ENCODE data around the gene NACC1.

The NACC1 gene

GRCh38 chr19:13089857-13090507, 28.1 kb upstream of the NACC1 start:
- peaks cover 9% of the 10 kb centered on the region for H3K4me1 ChIP-seq (ENCODE audit: control insufficient read depth, insufficient read depth, low read length)
- no peaks in the 10 kb centered on the region for H3K9me3 ChIP-seq (ENCODE audit: control insufficient read depth, insufficient read depth, low read length)
- H3K27me3 ChIP-seq (ENCODE audit: control insufficient read depth, insufficient read depth, low read length), result peaks cover 31% of the 10 kb centered on the region
- no peak overlapping the region for H3K4me3 ChIP-seq (ENCODE audit: low read depth, low read length)
- no peak overlapping the region for H3K9ac ChIP-seq (ENCODE audit: low read depth, low read length)
- H3K36me3 ChIP-seq (ENCODE audit: control insufficient read depth, insufficient read depth, low read length), result no peaks in the 10 kb centered on the region

- Histone ChIP-seq H3K4me1 (ENCODE audit: control insufficient read depth, insufficient read depth, low read length) (peaks cover 9% of the 10 kb centered on the region), H3K9ac (ENCODE audit: low read depth, low read length) (no peak overlapping the region), H3K36me3 (ENCODE audit: control insufficient read depth, insufficient read depth, low read length) (no peaks in the 10 kb centered on the region), H3K27me3 (ENCODE audit: control insufficient read depth, insufficient read depth, low read length) (peaks cover 31% of the 10 kb centered on the region), H3K4me3 (ENCODE audit: low read depth, low read length) (no peak overlapping the region), H3K9me3 (ENCODE audit: control insufficient read depth, insufficient read depth, low read length) (no peaks in the 10 kb centered on the region)
These were observed 27.4 kb upstream of the NACC1 start for GRCh38 chr19:13090511-13091231.

- H3K9ac ChIP-seq (ENCODE audit: low read depth, low read length), result no peak overlapping the region
- H3K27me3 ChIP-seq (ENCODE audit: control insufficient read depth, insufficient read depth, low read length), result peaks cover 30% of the 10 kb centered on the region
- H3K4me3 ChIP-seq (ENCODE audit: low read depth, low read length), result peak overlapping the region; percentile 30
- no peaks in the 10 kb centered on the region for H3K36me3 ChIP-seq (ENCODE audit: control insufficient read depth, insufficient read depth, low read length)
- H3K4me1 ChIP-seq (ENCODE audit: control insufficient read depth, insufficient read depth, low read length), result peaks cover 9% of the 10 kb centered on the region
- H3K9me3 ChIP-seq (ENCODE audit: control insufficient read depth, insufficient read depth, low read length), result no peaks in the 10 kb centered on the region
These were observed 26.5 kb upstream of the NACC1 start for GRCh38 chr19:13091400-13092157.

GRCh38 chr19:13092158-13092543, 25.9 kb upstream of the NACC1 start:
- no peaks in the 10 kb centered on the region for H3K36me3 ChIP-seq (ENCODE audit: control insufficient read depth, insufficient read depth, low read length)
- no peaks in the 10 kb centered on the region for H3K9me3 ChIP-seq (ENCODE audit: control insufficient read depth, insufficient read depth, low read length)
- no peak overlapping the region for H3K9ac ChIP-seq (ENCODE audit: low read depth, low read length)
- no peak overlapping the region for H3K4me3 ChIP-seq (ENCODE audit: low read depth, low read length)
- H3K4me1 ChIP-seq (ENCODE audit: control insufficient read depth, insufficient read depth, low read length), result peaks cover 14% of the 10 kb centered on the region
- peaks cover 31% of the 10 kb centered on the region for H3K27me3 ChIP-seq (ENCODE audit: control insufficient read depth, insufficient read depth, low read length)

- peaks cover 33% of the 10 kb centered on the region for H3K27me3 ChIP-seq (ENCODE audit: control insufficient read depth, insufficient read depth, low read length)
- no peaks in the 10 kb centered on the region for H3K36me3 ChIP-seq (ENCODE audit: control insufficient read depth, insufficient read depth, low read length)
- no peaks in the 10 kb centered on the region for H3K9me3 ChIP-seq (ENCODE audit: control insufficient read depth, insufficient read depth, low read length)
- H3K9ac ChIP-seq (ENCODE audit: low read depth, low read length), result no peak overlapping the region
- no peak overlapping the region for H3K4me3 ChIP-seq (ENCODE audit: low read depth, low read length)
- peaks cover 15% of the 10 kb centered on the region for H3K4me1 ChIP-seq (ENCODE audit: control insufficient read depth, insufficient read depth, low read length)
These were observed 25.3 kb upstream of the NACC1 start for GRCh38 chr19:13092606-13093235.

GRCh38 chr19:13093407-13094105, 24.5 kb upstream of the NACC1 start:
- peaks cover 15% of the 10 kb centered on the region for H3K4me1 ChIP-seq (ENCODE audit: control insufficient read depth, insufficient read depth, low read length)
- peaks cover 36% of the 10 kb centered on the region for H3K27me3 ChIP-seq (ENCODE audit: control insufficient read depth, insufficient read depth, low read length)
- no peak overlapping the region for H3K4me3 ChIP-seq (ENCODE audit: low read depth, low read length)
- H3K9ac ChIP-seq (ENCODE audit: low read depth, low read length), result no peak overlapping the region
- H3K36me3 ChIP-seq (ENCODE audit: control insufficient read depth, insufficient read depth, low read length), result no peaks in the 10 kb centered on the region
- H3K9me3 ChIP-seq (ENCODE audit: control insufficient read depth, insufficient read depth, low read length), result no peaks in the 10 kb centered on the region

- no peaks in the 10 kb centered on the region for H3K9me3 ChIP-seq (ENCODE audit: control insufficient read depth, insufficient read depth, low read length)
- H3K4me1 ChIP-seq (ENCODE audit: control insufficient read depth, insufficient read depth, low read length), result peaks cover 15% of the 10 kb centered on the region
- no peaks in the 10 kb centered on the region for H3K36me3 ChIP-seq (ENCODE audit: control insufficient read depth, insufficient read depth, low read length)
- peak overlapping the region; percentile 74 for H3K4me3 ChIP-seq (ENCODE audit: low read depth, low read length)
- no peak overlapping the region for H3K9ac ChIP-seq (ENCODE audit: low read depth, low read length)
- peaks cover 42% of the 10 kb centered on the region for H3K27me3 ChIP-seq (ENCODE audit: control insufficient read depth, insufficient read depth, low read length)
These were observed 24.0 kb upstream of the NACC1 start for GRCh38 chr19:13094106-13094504.

GRCh38 chr19:13094771-13095392, 23.2 kb upstream of the NACC1 start:
- Histone ChIP-seq H3K9me3 (ENCODE audit: control insufficient read depth, insufficient read depth, low read length) (no peaks in the 10 kb centered on the region), H3K27me3 (ENCODE audit: control insufficient read depth, insufficient read depth, low read length) (peaks cover 50% of the 10 kb centered on the region), H3K4me3 (ENCODE audit: low read depth, low read length) (peak overlapping the region; percentile 74), H3K36me3 (ENCODE audit: control insufficient read depth, insufficient read depth, low read length) (no peaks in the 10 kb centered on the region), H3K9ac (ENCODE audit: low read depth, low read length) (no peak overlapping the region), H3K4me1 (ENCODE audit: control insufficient read depth, insufficient read depth, low read length) (peaks cover 15% of the 10 kb centered on the region)

- Histone ChIP-seq H3K9ac (ENCODE audit: low read depth, low read length) (no peak overlapping the region), H3K36me3 (ENCODE audit: control insufficient read depth, insufficient read depth, low read length) (no peaks in the 10 kb centered on the region), H3K4me3 (ENCODE audit: low read depth, low read length) (peak overlapping the region; percentile 74), H3K9me3 (ENCODE audit: control insufficient read depth, insufficient read depth, low read length) (no peaks in the 10 kb centered on the region), H3K27me3 (ENCODE audit: control insufficient read depth, insufficient read depth, low read length) (peaks cover 53% of the 10 kb centered on the region), H3K4me1 (ENCODE audit: control insufficient read depth, insufficient read depth, low read length) (peaks cover 15% of the 10 kb centered on the region)
These were observed 22.7 kb upstream of the NACC1 start for GRCh38 chr19:13095393-13095784.

- no peaks in the 10 kb centered on the region for H3K36me3 ChIP-seq (ENCODE audit: control insufficient read depth, insufficient read depth, low read length)
- H3K4me1 ChIP-seq (ENCODE audit: control insufficient read depth, insufficient read depth, low read length), result peaks cover 11% of the 10 kb centered on the region
- H3K4me3 ChIP-seq (ENCODE audit: low read depth, low read length), result peak overlapping the region; percentile 74
- no peaks in the 10 kb centered on the region for H3K9me3 ChIP-seq (ENCODE audit: control insufficient read depth, insufficient read depth, low read length)
- H3K9ac ChIP-seq (ENCODE audit: low read depth, low read length), result no peak overlapping the region
- peaks cover 55% of the 10 kb centered on the region for H3K27me3 ChIP-seq (ENCODE audit: control insufficient read depth, insufficient read depth, low read length)
These were observed 21.8 kb upstream of the NACC1 start for GRCh38 chr19:13095934-13096927.

All from iPS-15b (cell line).